HG02938 (cell line): Measurements from ENCODE around the gene RPS2.
"Not testable (repeated sequence)": the region's sequence is repeated elsewhere in the genome, so short reads cannot be mapped to it uniquely, and the experiment has no call there.

Experiments used
- ATAC-seq: cut with Tn5 transposase; IDR thresholded peaks from one replicate; pipeline ENCODE4 v1.9.1; 2021; ENCODE audit warnings: mild to moderate bottlenecking, moderate library complexity; ENCODE audit not compliant: unreplicated experiment

RPS2 gene

DNA sequence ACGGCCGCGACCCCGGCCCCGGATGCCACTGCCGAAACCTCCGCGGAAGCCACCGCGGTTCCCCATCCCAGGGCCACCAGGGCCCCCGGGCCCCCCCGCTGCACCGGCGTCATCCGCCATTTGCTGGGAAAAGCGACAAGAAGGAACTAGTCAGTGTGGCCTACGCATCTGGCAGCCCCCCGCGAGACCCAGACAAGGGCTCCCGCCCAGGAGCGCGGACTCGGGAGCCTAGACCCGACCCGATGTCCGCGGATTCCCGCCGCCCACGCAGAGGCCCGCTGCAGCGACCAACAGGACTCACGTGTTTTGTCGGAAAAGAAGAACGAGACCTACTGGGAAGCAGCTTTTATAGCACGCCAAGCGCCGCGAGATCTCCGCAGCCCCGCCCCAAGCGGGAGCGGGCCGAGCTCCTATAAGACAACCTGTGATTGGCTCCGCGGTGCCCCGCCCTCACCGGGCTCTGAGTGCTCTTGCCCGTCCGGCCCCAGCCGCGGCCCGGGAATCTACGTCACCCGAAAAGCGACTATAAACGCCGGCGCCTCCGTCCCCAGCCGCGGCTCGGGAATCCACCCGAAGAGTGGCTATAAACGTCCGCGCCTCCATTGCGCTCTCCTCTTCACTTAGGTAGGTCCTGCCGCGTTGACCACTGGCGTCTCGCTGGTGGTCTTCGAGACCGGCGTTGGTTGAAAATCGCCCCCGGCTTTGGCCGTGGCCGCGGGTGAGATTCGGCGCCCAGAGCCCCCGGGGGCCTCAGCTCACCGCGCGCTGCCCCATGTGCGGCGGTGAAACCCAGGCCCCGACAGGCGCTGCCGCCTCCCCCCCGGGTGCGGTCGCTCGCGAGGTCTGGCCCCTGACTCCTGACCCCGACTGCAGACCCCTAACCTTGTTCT is at the start of gene RPS2:
RPS2 (minus strand) TSS at position 321 of the 890 bp plus-strand sequence; CDS start at position 120, 201 bp downstream.
- peak; percentile 83 for ATAC-seq

DNA sequence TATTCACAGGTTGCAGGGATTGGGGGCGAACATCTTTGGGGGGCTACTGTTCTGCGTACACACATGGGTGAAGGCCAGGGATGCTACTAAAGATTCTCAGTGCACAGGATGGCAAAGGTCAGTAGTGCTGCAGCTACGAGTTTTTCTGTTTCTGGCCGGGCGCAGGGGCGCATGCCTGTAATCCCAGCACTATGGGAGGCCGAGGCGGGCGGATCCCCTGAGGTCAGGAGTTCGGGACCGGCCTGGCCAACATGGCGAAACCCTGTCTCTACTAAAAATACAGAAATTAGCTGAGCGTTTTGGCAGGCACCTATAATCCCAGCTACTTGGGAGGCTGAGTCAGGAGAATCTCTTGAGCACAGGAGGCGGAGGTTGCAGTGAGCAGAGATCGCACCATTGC is 48.9 kb upstream of the RPS2 start:
- no peak for ATAC-seq

DNA sequence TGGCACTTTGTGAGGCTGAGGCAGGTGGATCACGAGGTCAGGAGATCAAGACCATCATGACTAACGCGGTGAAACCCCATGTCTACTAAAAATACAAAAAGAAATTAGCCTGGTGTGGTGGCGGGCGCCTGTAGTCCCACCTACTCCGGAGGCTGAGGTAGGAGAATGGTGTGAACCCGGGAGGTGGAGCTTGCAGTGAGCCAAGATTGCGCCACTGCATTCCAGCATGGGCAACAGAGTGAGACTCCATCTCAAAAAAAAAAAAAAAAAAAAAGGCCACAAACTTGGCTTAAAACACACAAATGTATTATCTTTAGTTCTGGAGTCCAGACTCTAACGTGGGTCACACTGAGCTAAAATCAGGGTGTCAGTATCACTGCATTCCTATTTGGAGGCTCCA is 47.1 kb upstream of the RPS2 start:
- ATAC-seq, result not testable (repeated sequence)

DNA sequence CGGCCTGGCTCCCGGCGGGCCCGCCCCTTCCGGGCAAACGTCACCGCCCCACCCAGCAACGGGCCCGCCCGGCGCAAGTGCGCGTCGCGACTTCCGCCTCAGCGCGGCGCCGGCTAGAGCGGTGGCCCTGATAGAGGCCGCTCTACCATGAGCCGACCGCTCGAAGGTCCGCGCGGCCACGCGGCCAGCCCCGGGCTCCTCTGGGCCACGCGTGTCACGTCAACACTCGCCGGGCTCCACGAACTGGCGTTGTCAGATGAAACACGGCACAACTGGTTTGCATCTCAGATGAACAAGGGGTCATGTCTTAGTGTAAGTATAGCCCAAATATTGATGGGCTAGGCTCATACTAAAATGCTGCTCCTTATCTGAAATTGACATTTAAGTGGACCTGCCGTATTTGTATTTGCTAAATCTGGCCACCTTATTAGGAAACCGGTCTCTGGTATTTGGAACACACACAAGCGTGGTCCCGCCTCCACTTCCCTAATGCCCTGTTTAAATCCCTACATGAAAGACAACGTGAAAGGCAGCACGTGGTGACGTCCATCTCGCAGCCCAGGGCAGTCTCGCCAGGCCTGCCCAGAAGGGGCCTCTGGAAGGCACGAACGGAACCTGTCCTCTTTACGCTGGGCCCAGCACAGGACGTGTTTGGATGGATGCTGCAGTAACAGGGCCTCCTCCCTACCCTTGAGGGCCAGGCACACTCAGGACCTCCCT is 45.3 kb upstream of the RPS2 start, which contains the start of gene ZNF598:
ZNF598 (minus strand) TSS at position 31 of the 720 bp plus-strand sequence.
- ATAC-seq, result peak; percentile 57

DNA sequence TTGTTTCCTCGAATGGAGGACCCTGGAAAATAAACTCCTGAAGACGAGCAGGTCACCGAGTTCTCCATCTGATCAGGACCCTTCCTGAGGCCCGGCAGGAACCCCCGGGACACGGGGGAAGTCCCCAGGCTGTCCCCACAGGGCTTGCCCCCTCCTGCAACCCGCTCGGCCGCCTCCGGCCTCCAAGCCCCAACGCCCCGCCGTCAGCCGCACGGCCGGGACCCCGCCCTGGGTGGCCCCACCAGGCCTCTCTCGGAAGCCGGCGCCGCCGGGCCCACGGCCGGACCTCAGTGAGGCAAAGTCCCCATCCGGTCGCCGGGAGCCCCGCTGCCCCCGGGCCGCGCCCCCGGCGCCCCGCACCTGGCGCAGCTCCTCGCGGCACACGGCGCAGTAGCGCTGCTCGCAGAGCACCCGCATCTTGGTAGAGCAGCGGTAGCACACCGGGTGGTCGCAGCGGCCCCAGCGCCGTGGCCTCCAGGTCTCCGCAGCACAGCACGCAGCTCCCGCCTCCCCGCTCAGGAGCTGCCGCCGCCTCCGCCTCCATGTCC is 44.6 kb upstream of the RPS2 start:
- ATAC-seq, result peak; percentile 28

DNA sequence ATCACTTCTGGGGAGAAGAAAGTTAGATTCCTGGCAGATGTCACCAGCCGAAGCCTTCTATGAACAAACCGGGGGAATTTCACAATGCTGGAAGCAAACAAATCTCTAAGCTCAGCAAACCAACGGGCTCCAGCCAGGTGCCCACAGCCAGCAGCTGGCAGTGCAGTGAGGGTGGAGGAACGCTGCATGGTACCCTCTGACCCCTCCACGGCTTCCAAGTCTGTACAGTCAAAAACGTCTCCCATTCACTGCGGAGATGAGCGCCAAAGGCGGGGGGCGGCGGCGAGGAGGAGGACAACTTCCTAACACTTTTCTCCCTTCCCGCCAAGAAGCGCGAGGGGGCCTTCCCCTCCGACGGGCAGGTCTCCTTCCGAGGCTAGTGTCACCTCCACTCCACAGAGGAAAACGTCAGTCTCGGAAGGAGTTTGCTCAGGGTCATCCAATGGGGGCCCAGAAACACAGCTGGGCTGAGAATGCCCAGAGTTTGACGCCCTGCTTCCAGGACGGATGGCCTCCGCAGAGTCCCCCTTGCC is 44.1 kb upstream of the RPS2 start:
- ATAC-seq, result peak; percentile 7

DNA sequence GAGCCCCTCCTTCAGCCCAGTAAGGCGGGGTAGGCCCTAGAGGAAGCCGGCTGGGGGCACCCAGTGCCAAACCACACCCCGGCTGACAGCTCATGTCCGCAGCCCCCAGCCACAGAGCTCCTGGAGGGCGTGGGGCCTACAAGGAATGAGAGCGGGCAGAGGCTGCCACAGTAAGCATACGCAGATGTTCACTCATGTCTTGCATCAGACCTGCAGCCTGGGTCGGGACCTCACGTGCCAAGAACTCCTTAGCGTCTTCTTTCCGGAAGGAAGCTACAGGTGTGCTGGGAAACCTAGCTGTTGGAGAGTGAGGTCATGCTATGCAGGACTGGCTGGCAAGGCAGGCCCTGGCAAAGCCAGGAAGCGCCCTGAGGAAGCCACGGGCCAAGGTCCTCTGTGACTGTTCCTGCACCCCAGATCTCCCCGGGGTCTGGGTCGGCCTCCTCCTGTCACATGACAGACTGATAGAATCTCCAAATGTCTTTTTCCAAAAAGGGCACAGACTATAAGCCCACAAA is 43.4 kb upstream of the RPS2 start:
- ATAC-seq, result no peak

DNA sequence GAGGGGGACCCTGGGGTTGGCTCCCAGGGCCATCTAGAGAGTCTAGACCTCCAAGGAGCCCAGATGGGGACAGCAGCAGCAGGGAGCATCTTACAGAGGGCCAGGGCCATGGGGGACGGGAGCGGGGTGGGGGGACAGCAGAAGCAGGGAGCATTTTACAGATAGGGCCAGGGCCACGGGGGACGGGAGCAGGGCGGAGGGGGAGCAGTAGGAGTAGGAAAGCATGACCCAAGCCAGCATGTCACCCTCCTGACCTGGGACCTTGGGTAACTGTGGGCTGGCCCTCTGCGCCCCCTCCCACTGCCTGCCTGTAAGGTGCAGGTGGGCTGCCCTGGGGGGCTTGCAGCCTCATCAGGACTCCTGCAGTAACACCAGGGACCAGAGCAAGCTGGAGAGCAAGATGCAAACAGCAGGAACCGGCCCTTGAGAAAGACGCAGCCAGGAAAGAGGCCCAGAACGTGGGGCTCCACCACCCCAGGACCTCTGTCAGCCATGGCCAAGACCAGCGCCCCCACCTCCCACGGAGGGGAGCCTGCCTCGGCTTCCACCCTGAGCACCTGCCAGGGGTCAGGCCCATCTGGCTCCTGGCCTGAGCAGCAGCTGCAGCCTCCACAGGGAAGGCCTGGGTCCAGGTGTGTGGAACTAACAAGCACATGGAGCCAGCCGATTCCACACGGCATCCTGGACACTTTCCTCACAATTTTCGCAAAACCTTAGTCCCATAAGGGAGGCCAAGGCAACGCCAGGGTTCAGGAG is 42.6 kb upstream of the RPS2 start:
- no peak for ATAC-seq

DNA sequence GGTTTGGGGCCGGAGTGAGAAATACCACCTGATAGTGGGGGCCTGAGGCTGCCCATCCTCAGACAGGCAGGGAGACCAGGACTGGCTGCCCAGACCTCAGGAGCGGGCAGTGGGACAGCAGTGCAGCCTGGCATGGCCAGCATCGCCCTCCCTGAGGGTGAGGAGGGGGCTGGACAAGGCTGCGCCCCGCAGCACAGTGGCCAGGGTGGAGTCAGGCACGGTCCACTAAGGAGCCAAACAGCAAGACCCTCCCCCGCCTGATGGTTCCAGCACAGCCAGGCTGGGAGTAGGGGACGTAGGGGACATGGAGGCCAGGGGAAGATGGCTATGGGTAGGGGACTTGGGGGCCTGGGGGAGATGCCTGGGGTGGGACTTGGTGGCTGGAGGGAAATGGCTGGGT is 41.7 kb upstream of the RPS2 start:
- ATAC-seq, result no peak

DNA sequence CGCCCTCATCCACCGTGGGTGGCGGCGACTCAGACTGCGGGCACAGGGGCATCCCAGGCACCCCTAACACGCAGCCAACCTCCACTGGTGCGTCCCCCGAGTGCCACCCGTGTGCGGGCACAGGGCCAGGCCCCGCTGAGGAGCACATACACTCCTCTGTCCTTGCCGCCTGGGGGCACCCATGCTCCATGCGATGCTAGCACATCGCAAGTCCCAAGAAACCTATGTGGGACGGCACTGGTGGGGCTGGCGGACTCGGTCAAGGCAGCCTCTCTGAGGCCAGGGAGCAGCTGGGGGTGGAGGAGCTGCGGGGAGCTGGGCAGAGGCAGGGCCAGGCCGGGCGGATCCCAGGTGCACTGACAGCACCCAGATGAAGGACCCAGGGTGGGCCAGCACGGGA is 41.0 kb upstream of the RPS2 start:
- no peak for ATAC-seq

DNA sequence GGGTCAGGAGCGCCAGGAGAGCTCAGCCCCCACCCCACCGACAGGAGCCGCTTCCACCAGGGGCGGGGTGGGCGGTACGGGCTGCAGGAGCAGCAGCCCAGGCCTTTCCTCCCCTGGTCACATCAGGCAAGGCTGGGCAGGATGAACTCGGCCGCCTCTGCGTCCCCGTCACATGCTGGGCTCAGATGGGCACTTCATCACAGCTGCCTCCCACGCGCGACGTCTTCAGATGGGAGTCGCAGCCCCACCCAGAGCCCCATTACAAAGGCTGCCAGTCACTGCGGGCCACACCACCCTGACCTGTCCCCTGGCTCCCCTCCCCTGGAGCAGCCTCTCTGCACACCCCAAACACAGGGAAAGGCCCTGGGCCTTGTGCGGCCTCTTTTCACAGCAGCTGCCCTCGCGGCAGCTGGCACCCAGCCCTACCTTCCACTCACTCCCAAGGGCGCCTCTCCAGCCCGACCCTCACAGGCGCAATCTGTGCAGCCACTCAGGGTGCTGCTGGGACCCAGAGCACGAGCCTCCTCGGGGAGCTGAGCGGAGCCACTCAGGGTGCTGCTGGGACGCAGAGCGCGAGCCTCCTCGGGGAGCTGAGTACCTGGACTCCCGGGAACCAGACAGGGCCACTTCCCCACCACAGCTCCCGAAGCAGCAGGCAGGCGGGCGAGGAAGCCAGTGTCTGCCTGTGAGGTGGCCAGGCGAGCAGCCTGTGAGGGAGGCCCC is 40.3 kb upstream of the RPS2 start:
- no peak for ATAC-seq

DNA sequence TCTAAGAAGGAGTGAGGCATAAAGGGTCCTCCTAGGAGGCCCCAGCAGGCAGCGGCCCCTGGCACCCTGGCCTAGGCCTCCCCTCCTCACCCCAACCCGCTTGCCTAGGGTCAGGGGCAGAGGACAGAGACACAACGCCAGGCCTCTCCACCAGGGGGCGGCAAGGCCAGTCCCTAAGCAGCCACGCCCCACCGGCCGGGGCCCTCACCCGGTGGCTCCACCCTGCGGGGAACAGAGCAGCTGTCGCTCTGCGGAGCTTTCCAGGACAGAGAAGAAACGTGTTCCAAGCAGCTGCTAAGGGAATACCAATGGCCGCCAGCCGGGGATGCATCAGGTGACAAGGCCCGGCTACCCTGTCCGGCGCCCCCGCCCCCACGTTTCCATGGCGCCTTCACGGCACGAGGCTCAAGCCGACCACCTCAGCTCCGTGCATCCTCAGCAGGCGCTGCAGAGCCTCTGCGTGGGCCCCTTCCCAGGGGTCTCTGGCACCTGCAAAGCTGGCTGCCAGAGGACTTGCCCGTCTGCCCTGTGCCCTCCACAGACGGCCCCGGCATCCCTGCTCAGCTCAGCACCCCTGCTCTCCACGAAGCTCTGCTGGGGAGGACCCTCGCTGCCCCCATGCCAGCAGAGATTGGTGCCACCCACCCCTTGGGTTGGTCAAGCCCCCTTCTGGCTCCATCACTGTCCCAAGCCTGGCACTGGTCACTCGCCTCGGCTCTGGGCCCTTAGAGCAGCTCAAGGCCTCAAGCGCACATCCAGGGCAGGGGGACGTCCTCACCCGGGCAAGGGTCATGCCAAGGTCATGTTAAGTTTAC is 39.4 kb upstream of the RPS2 start:
- ATAC-seq, result peak; percentile 63

DNA sequence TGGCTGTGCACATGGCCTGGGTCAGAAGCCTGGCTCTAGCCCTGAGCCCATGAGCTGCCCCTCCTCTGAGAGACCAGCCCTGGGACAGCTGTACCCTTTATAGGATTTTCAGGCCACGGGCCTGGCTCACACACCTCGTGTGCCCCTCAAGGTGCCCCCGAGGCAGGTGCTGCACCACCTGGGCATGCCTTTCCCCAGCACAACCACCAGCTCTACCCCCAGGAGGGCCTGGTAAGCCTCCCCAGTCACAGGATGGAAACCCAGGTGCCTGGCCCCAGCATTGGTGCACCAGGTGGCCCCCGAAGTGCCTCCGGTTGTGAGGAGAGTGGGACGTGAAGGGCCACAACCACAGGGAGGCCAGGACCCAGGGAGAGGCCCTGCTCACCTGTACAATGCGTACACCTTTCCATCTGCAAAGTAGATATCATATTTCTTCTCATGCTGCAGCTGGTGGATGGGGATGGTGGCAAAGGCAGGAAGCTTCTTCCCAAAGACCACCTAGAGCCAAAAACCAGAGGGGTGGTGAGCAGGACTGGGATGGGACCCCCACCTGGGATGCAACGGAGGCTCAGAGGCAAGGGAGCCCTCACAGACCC is 38.7 kb upstream of the RPS2 start:
- no peak for ATAC-seq

DNA sequence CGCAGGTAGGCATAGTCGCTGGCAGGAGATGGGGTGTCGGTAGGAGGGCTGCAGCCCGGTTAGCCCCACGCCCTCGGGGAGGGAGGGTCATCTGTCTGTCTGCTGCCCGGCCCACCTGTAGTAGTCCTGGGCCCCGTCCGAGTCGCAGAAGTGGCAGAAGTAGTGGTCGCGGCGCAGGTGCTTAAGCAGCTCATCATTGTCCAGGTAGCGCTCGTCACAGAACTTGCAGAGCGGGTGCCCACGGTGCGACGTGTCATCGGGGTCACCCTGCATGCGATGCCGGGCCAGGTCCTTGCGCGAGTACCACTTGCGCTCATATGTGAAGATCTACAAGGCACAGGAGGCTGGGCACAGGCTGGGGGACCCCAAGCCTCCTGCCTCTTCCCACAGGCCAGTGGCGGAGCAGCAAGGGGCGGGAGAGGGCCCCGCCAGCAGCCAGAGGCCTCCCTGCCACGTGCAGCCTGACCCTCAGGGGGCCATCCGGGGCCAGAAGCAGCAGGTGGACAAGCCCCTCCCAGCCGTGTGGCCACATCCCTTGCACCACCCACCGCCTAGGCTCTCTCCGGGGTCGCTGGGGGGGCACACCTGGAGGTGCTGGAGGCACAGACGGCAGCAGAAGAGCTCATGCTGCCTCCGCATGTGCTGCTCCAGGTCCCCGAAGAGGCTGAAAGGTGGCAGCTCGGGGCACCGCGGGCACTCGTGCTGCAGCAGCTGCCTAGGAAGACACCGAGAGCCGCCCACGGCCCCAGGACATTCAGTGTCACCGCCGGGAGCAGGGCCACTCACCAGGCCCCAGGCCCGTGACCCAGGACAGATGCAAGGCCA is 38.0 kb upstream of the RPS2 start:
- no peak for ATAC-seq

DNA sequence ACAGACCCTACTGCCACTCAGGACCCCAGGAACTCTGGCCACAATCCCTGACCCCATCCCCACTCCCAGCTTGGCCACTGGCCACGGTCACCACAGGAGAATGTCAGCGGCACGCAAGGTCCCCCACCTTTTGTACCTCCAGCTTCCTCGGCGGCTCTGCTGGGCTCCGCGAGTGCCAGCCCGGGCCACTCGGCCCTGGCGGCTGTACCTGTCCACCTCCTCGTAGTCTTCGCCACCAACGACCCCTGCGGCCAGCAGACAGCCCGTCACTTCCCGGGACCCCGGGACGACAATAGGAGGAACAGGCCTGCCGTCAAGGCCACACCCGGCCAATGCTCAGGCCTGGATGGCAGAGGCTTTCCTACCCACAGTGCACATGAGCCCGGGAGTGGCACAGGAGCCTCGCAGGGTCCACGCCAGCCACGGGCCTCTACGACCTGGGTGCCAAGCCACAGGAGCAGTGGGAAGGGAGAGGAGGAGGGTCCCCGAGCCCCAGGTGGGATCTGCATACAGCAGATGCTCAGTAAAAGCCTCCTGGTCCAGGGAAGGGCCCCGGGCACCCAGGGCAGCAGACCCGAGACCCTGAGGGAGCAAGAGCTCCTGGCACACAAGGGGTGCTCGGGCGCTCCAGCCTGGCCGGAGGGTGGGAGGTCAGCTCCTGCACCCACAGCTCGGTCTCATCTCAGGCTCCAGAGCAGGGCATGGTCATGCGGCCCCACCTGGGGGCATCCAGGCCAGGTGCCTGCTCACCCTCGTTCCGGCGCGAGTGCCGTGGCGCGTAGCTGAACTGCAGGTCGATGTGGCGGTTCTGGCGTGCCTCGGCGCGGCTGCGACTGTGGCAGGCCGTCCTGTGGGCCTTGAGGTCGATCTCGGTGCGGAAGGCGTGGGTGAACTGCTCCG is 37.1 kb upstream of the RPS2 start:
- ATAC-seq, result no peak

DNA sequence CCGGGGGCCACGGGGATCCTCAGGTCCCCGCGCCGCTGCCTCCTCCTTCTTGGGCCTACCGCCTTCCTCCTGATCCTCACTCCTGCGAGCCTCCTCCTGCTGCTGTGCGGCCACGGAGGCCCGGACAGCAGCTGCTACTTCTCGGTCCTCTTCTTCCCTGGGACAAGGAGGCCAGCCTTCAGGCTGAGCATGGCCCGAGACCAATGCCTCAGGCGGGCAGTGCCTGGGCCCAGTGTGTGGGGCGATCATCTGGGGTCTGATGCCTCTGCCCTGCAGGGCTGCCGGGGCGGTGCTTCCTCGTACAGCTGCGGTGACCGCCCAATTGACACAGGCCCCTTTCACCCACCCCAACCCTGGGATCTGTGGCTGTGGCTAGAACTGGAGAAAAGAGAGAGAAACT is 36.4 kb upstream of the RPS2 start:
- ATAC-seq, result no peak
